ENCODE results near the gene CD52. TPM values are rescaled to one million over a fixed set of nuclear protein-coding genes. Genes with fewer than 3 reads are reported as not detected.

Gene CD52
- total RNA-seq, 1 experiment from 2014 or later: not detected

DNA sequence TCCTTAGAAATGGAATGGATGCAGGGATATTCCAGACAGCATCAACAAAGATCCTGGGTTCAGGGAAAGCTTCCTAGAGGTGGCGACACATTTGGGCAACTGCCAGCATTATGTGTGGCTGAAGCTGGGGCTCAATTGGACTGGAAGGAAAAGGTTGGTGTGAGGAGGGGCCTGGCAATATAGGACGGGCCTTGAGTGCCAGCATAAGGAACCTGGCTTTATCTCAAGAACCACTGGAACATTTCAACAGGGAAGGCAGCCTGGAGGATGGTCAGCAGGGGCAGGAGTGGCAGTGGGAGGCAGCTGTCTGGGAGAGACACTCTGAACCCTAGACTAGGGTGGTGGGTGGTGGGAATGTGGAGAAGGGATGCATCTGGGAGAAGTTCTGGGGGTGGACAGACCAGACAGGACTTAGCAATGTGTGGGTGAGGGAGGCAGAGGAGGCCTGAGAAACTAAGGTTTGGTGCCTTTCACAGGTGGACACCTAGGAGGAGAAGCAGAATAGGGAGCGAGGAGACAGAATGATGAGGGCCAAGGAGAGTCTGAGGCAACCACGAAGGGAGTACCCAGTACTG, 34.4 kb upstream of the CD52 start:
- ChIA-PET POLR2A (ENCODE audit: low non-redundant PET) (no interaction called here), CTCF (no interaction called here)
- no peaks in the 10 kb centered on the region for H3K36me3 ChIP-seq (ENCODE audit: insufficient read depth, low read length, poor library complexity, severe bottlenecking)
- intact Hi-C loops (cut with micrococcal nuclease; ENCODE audit: unreplicated experiment): no loop called here
- H3K4me1 ChIP-seq (ENCODE audit: insufficient read depth, low read length, poor library complexity, severe bottlenecking): peaks cover 38% of the 10 kb centered on the region
- H3K9me3 ChIP-seq (ENCODE audit: low read depth, low read length, poor library complexity, severe bottlenecking): no peaks in the 10 kb centered on the region
- TF ChIP-seq EZH2 (IDR thresholded peaks at IDR 0.05; ENCODE audit: borderline replicate concordance, low read depth, low read length, poor library complexity, severe bottlenecking): no peak
- TF ChIP-seq, protein P1, sequence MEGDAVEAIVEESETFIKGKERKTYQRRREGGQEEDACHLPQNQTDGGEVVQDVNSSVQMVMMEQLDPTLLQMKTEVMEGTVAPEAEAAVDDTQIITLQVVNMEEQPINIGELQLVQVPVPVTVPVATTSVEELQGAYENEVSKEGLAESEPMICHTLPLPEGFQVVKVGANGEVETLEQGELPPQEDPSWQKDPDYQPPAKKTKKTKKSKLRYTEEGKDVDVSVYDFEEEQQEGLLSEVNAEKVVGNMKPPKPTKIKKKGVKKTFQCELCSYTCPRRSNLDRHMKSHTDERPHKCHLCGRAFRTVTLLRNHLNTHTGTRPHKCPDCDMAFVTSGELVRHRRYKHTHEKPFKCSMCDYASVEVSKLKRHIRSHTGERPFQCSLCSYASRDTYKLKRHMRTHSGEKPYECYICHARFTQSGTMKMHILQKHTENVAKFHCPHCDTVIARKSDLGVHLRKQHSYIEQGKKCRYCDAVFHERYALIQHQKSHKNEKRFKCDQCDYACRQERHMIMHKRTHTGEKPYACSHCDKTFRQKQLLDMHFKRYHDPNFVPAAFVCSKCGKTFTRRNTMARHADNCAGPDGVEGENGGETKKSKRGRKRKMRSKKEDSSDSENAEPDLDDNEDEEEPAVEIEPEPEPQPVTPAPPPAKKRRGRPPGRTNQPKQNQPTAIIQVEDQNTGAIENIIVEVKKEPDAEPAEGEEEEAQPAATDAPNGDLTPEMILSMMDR (conservative IDR thresholded peaks at IDR 0.05; ENCODE audit: low read depth, low read length): no peak
- no peak overlapping the region for H3K27ac ChIP-seq (ENCODE audit: low read depth, low read length, poor library complexity, severe bottlenecking)
- H3K27me3 ChIP-seq (replicated peaks; ENCODE audit: insufficient read depth, low read depth, low read length, poor library complexity): no peaks in the 10 kb centered on the region
- no TSS peak for BruUV-seq (replicated peaks)
- DNase-seq (ENCODE audit: low spot score): no peak
- no peak overlapping the region for H3K4me3 ChIP-seq (ENCODE audit: low read depth, low read length, poor library complexity, severe bottlenecking)

DNA sequence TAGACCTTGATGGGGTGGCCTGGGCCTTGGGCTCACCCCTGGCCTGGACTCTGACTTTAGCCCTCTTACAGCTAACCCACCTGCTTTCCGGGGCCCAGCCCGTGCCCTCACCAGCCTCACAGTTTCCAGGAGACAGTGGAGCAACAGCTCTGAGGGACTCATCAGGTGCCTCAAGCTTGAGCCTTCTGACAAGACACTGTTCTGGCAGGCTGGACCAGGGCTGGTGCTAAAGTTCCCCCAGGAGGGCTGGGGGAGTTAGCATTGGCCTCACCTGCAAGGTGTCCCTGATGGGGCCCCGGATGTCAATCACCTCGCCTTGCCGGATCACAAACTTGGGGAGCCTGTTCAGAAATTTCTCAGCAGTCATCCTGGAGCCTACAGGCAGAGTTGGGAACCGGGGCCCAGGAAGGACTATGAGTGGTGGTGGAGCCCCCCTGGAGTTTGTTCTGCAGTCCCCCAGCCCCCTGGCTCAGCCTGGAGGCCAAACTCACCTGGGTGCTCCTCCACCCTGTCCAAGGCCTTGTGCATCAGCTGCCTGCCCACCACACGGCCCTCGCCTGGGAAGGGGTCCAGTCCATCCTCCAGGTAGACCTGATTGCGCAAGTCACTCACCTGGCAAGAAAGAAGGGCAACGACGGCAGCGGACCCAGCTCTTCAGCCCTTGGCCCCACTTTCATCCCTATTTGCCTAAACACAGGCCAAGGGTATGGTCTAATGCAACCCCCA, 33.7 kb upstream of the CD52 start:
- intact Hi-C loops (cut with micrococcal nuclease; ENCODE audit: unreplicated experiment): no loop called here
- POLR2A ChIA-PET (ENCODE audit: low non-redundant PET): no interaction called here

DNA sequence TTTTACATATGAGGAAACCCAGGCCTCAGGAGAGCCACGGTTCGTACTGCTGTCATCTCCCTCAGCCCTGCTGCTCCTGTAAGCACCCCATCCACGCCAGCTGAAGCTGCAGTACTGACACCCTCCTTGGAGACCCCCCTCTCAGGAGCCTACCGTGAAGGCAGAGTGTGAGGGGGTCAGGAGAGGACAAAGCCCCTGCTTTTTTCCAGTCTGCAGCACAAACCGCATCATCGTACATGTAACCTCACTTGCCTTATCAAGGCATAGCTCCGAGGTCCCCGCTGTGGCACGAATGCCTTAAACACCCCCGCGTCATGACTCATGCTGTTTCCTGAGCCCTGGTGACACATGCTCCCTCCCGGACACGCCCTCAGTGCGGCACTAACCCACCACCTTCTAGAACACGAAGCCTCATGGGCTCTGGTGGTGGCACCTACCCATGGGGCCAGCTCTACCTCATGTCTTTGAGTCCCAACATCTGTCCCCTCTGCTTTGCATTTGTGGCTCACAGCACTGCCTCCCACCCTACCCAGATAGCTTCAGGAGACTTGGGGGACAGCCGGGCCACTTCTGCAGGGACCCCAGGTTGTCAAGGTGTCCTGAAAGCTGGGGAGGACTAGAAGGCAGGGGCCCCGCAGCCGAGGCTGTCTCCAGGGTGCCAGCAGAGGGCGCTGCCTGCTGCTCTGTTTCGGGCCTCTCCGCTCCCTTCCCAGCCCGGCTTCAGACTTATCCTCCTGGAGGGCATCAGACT, 33.0 kb upstream of the CD52 start:
- CTCF ChIA-PET: interaction anchor here (0.5 to 1.9 kb wide), 5 partner anchors 9 to 132 kb away, joined by 3 to 10 read pairs (median 6); no protein-coding TSS in a partner anchor
- POLR2A ChIA-PET (ENCODE audit: low non-redundant PET): no interaction called here
- H3K27me3 ChIP-seq (replicated peaks; ENCODE audit: insufficient read depth, low read depth, low read length, poor library complexity): no peaks in the 10 kb centered on the region
- peak overlapping the region; percentile 36 for H3K27ac ChIP-seq (ENCODE audit: low read depth, low read length, poor library complexity, severe bottlenecking)
- H3K36me3 ChIP-seq (ENCODE audit: insufficient read depth, low read length, poor library complexity, severe bottlenecking): no peaks in the 10 kb centered on the region
- no peak for TF ChIP-seq EZH2 (IDR thresholded peaks at IDR 0.05; ENCODE audit: borderline replicate concordance, low read depth, low read length, poor library complexity, severe bottlenecking)
- TF ChIP-seq, protein P1 (conservative IDR thresholded peaks at IDR 0.05; ENCODE audit: low read depth, low read length): peak; percentile 93
- peak; percentile 93 for DNase-seq (ENCODE audit: low spot score)
- intact Hi-C loops (cut with micrococcal nuclease; ENCODE audit: unreplicated experiment): loop anchor here (1.0 to 5.0 kb wide), 2 partner anchors 37 to 133 kb away; no protein-coding TSS in a partner anchor
- peaks cover 29% of the 10 kb centered on the region for H3K4me1 ChIP-seq (ENCODE audit: insufficient read depth, low read length, poor library complexity, severe bottlenecking)
- no TSS peak for BruUV-seq (replicated peaks)
- H3K4me3 ChIP-seq (ENCODE audit: low read depth, low read length, poor library complexity, severe bottlenecking): no peak overlapping the region
- no peaks in the 10 kb centered on the region for H3K9me3 ChIP-seq (ENCODE audit: low read depth, low read length, poor library complexity, severe bottlenecking)

More for the DNA sequence above, 33.7 kb upstream of the CD52 start:
- H3K36me3 ChIP-seq (ENCODE audit: insufficient read depth, low read length, poor library complexity, severe bottlenecking): no peaks in the 10 kb centered on the region
- H3K27me3 ChIP-seq (replicated peaks; ENCODE audit: insufficient read depth, low read depth, low read length, poor library complexity): no peaks in the 10 kb centered on the region
- DNase-seq (ENCODE audit: low spot score): no peak
- CTCF ChIA-PET: interaction anchor here (0.5 to 1.9 kb wide), 5 partner anchors 8 to 133 kb away, joined by 3 to 10 read pairs (median 6); no protein-coding TSS in a partner anchor
- H3K4me1 ChIP-seq (ENCODE audit: insufficient read depth, low read length, poor library complexity, severe bottlenecking): peaks cover 34% of the 10 kb centered on the region
- H3K4me3 ChIP-seq (ENCODE audit: low read depth, low read length, poor library complexity, severe bottlenecking): no peak overlapping the region
- TSS peak; percentile 13 for BruUV-seq (replicated peaks)
- peak overlapping the region; percentile 36 for H3K27ac ChIP-seq (ENCODE audit: low read depth, low read length, poor library complexity, severe bottlenecking)
- H3K9me3 ChIP-seq (ENCODE audit: low read depth, low read length, poor library complexity, severe bottlenecking): no peaks in the 10 kb centered on the region
- TF ChIP-seq EZH2 (IDR thresholded peaks at IDR 0.05; ENCODE audit: borderline replicate concordance, low read depth, low read length, poor library complexity, severe bottlenecking): no peak
- TF ChIP-seq, protein P1 (conservative IDR thresholded peaks at IDR 0.05; ENCODE audit: low read depth, low read length): no peak

All from A673 (cell line).